ENCODE results near the gene TSC2. TPM values are rescaled to one million over a fixed set of nuclear protein-coding genes. Genes with fewer than 3 reads are reported as not detected.

TSC2 gene
- total RNA-seq, 1 donor from 2014 or later: 194 TPM

GRCh38 chr16:2077696-2078095, 29.9 kb downstream of the TSC2 start:
- no peak for DNase-seq (ENCODE audit: extremely low spot score, unreplicated experiment)
- no peaks in the 10 kb centered on the region for H3K27me3 Mint-ChIP-seq (ENCODE audit: unreplicated experiment)
- peaks cover 24% of the 10 kb centered on the region for H3K36me3 Mint-ChIP-seq (ENCODE audit: unreplicated experiment)
- no peaks in the 10 kb centered on the region for H3K9me3 Mint-ChIP-seq (ENCODE audit: unreplicated experiment)
- TF ChIP-seq CTCF (IDR thresholded peaks at IDR 0.05): no peak
- no peak overlapping the region for H3K27ac Mint-ChIP-seq (ENCODE audit: unreplicated experiment)
- no peaks in the 10 kb centered on the region for H3K4me1 Mint-ChIP-seq (ENCODE audit: unreplicated experiment)
- H3K4me3 Mint-ChIP-seq (ENCODE audit: unreplicated experiment): no peak overlapping the region

GRCh38 chr16:2078096-2078495, 30.3 kb downstream of the TSC2 start:
- Mint-ChIP-seq H3K4me1 (ENCODE audit: unreplicated experiment) (no peaks in the 10 kb centered on the region), H3K27ac (ENCODE audit: unreplicated experiment) (no peak overlapping the region), H3K9me3 (ENCODE audit: unreplicated experiment) (no peaks in the 10 kb centered on the region), H3K4me3 (ENCODE audit: unreplicated experiment) (no peak overlapping the region), H3K36me3 (ENCODE audit: unreplicated experiment) (peaks cover 24% of the 10 kb centered on the region), H3K27me3 (ENCODE audit: unreplicated experiment) (no peaks in the 10 kb centered on the region)
- no peak for DNase-seq (ENCODE audit: extremely low spot score, unreplicated experiment)
- no peak for TF ChIP-seq CTCF (IDR thresholded peaks at IDR 0.05)

- no peaks in the 10 kb centered on the region for H3K27me3 Mint-ChIP-seq (ENCODE audit: unreplicated experiment)
- H3K27ac Mint-ChIP-seq (ENCODE audit: unreplicated experiment): no peak overlapping the region
- peaks cover 20% of the 10 kb centered on the region for H3K36me3 Mint-ChIP-seq (ENCODE audit: unreplicated experiment)
- no peak for TF ChIP-seq CTCF (IDR thresholded peaks at IDR 0.05)
- H3K9me3 Mint-ChIP-seq (ENCODE audit: unreplicated experiment): no peaks in the 10 kb centered on the region
- H3K4me3 Mint-ChIP-seq (ENCODE audit: unreplicated experiment): no peak overlapping the region
- DNase-seq (ENCODE audit: extremely low spot score, unreplicated experiment): no peak
- H3K4me1 Mint-ChIP-seq (ENCODE audit: unreplicated experiment): no peaks in the 10 kb centered on the region
Observed at GRCh38 chr16:2078691-2079090, 30.9 kb downstream of the TSC2 start.

GRCh38 chr16:2079311-2079800, 31.6 kb downstream of the TSC2 start:
- no peak overlapping the region for H3K4me3 Mint-ChIP-seq (ENCODE audit: unreplicated experiment)
- H3K4me1 Mint-ChIP-seq (ENCODE audit: unreplicated experiment): no peaks in the 10 kb centered on the region
- H3K27ac Mint-ChIP-seq (ENCODE audit: unreplicated experiment): no peak overlapping the region
- no peak for TF ChIP-seq CTCF (IDR thresholded peaks at IDR 0.05)
- peaks cover 20% of the 10 kb centered on the region for H3K36me3 Mint-ChIP-seq (ENCODE audit: unreplicated experiment)
- H3K27me3 Mint-ChIP-seq (ENCODE audit: unreplicated experiment): no peaks in the 10 kb centered on the region
- no peaks in the 10 kb centered on the region for H3K9me3 Mint-ChIP-seq (ENCODE audit: unreplicated experiment)
- DNase-seq (ENCODE audit: extremely low spot score, unreplicated experiment): no peak

- no peak for DNase-seq (ENCODE audit: extremely low spot score, unreplicated experiment)
- H3K27me3 Mint-ChIP-seq (ENCODE audit: unreplicated experiment): no peaks in the 10 kb centered on the region
- H3K9me3 Mint-ChIP-seq (ENCODE audit: unreplicated experiment): no peaks in the 10 kb centered on the region
- peaks cover under 1% of the 10 kb centered on the region for H3K4me1 Mint-ChIP-seq (ENCODE audit: unreplicated experiment)
- TF ChIP-seq CTCF (IDR thresholded peaks at IDR 0.05): no peak
- H3K27ac Mint-ChIP-seq (ENCODE audit: unreplicated experiment): no peak overlapping the region
- H3K36me3 Mint-ChIP-seq (ENCODE audit: unreplicated experiment): peaks cover 14% of the 10 kb centered on the region
- H3K4me3 Mint-ChIP-seq (ENCODE audit: unreplicated experiment): no peak overlapping the region
Observed at GRCh38 chr16:2079991-2080390, 32.2 kb downstream of the TSC2 start.

All from osteocyte (in vitro differentiated cells).